GM06990 (cell line): ENCODE measurements around the gene NMU.

ENCODE experiments used
- DNase-seq: peaks from one replicate; pipeline ENCODE4 v3.0.0-alpha.2; 2011; ENCODE audit not compliant: insufficient read length; ENCODE audit errors: extremely low read depth
- H3K27me3 ChIP-seq: replicated peaks from 2 replicates; pipeline ENCODE4 v1.6.0; 2011; ENCODE audit warnings: low read length; ENCODE audit not compliant: control insufficient read depth, insufficient read depth
- H3K36me3 ChIP-seq: 2 replicates; pipeline ENCODE4 v1.5.1; 2011; ENCODE audit warnings: low read length; ENCODE audit not compliant: control insufficient read depth, insufficient read depth
- H3K4me3 ChIP-seq: replicated peaks from 2 replicates; pipeline ENCODE4 v1.5.1; 2011; ENCODE audit warnings: low read depth, mild to moderate bottlenecking, control low read depth, low read length
- CTCF ChIP-seq: IDR thresholded peaks from 2 replicates; pipeline ENCODE4 v1.5.1; 2011; ENCODE audit warnings: low read length, control low read depth, mild to moderate bottlenecking, inconsistent platforms; ENCODE audit not compliant: insufficient read depth, poor library complexity, severe bottlenecking

The NMU gene

GRCh38 chr4:55574252-55574651 is 61.8 kb downstream of the NMU start:
- no peaks in the 10 kb centered on the region for H3K36me3 ChIP-seq
- no peak for DNase-seq
- H3K27me3 ChIP-seq, result no peaks in the 10 kb centered on the region
- TF ChIP-seq CTCF, result no peak
- H3K4me3 ChIP-seq, result no peak overlapping the region

GRCh38 chr4:55571806-55572205 is 64.3 kb downstream of the NMU start:
- Histone ChIP-seq H3K4me3 (no peak overlapping the region), H3K36me3 (no peaks in the 10 kb centered on the region), H3K27me3 (no peaks in the 10 kb centered on the region)
- no peak for DNase-seq
- no peak for TF ChIP-seq CTCF

- Histone ChIP-seq H3K36me3 (no peaks in the 10 kb centered on the region), H3K27me3 (no peaks in the 10 kb centered on the region), H3K4me3 (no peak overlapping the region)
- TF ChIP-seq CTCF, result no peak
- DNase-seq, result no peak
Measured at GRCh38 chr4:55568905-55569504, 67.1 kb downstream of the NMU start.

- Histone ChIP-seq H3K27me3 (no peaks in the 10 kb centered on the region), H3K4me3 (no peak overlapping the region), H3K36me3 (no peaks in the 10 kb centered on the region)
- DNase-seq, result peak; percentile 34
- TF ChIP-seq CTCF, result no peak
Measured at GRCh38 chr4:55561889-55562288, 74.2 kb downstream of the NMU start.

- no peaks in the 10 kb centered on the region for H3K36me3 ChIP-seq
- no peak for DNase-seq
- no peak overlapping the region for H3K4me3 ChIP-seq
- H3K27me3 ChIP-seq, result no peaks in the 10 kb centered on the region
- TF ChIP-seq CTCF, result no peak
Measured at GRCh38 chr4:55560096-55560495, 76.0 kb downstream of the NMU start.
